PC-9 (cell line): ENCODE results near the gene ARID4B. TPM values are rescaled to one million over a fixed set of nuclear protein-coding genes. Genes with fewer than 3 reads are reported as not detected.
A peak's percentile ranks its signal among the peaks of the same experiment; 100 is the strongest.

Source experiments
- BruUV-seq: library from RNA; stranded (reverse); fragments of 400-500 nt; replicated peaks from 2 replicates; lab custom pipeline; 2021; lab: Mats Ljungman, UMichigan
- CTCF ChIA-PET: fragments of 300-600 bp; sonication (Branson Sonifier 250); formaldehyde crosslinking; loops from one replicate; lab custom pipeline; 2022; ENCODE audit warnings: antibody characterized with exemption; lab: Charles Lee
- POLR2A ChIA-PET: fragments of 300-600 bp; sonication (Branson Sonifier 250); formaldehyde crosslinking; loops from one replicate; lab custom pipeline; 2022; ENCODE audit warnings: antibody characterized with exemption; ENCODE audit not compliant: unreplicated experiment; lab: Charles Lee
- DNase-seq, 2 experiments: peaks; one replicate each; pipeline versions ENCODE4 v3.0.0 to v3.0.0-alpha.2; 2015 to 2022; ENCODE audit warnings: mixed read lengths in 1 of 2
- H2AFZ ChIP-seq: fragments of 200-600 bp; sonication (generic); 2 replicates; pipeline ENCODE4 v1.8.1; 2017; ENCODE audit warnings: antibody characterized with exemption
- H3F3A ChIP-seq: fragments of 200-600 bp; sonication (generic); 2 replicates; pipeline ENCODE4 v1.8.1; 2017; ENCODE audit warnings: antibody characterized with exemption, mild to moderate bottlenecking, low read depth; ENCODE audit not compliant: insufficient read depth
- H3K27ac ChIP-seq: fragments of 200-600 bp; sonication (generic); 2 replicates; pipeline ENCODE4 v1.6.1; 2016; ENCODE audit warnings: mixed run types
- H3K27me3 ChIP-seq: fragments of 200-600 bp; sonication (generic); 2 replicates; pipeline ENCODE4 v1.6.1; 2016; ENCODE audit warnings: low read depth, mixed run types; ENCODE audit not compliant: insufficient read depth
- H3K36me3 ChIP-seq: fragments of 200-600 bp; sonication (generic); 2 replicates; pipeline ENCODE4 v1.6.1; 2016; ENCODE audit warnings: low read depth, mixed run types
- H3K4me1 ChIP-seq: fragments of 200-600 bp; sonication (generic); replicated peaks from 2 replicates; pipeline ENCODE4 v1.6.1; 2016; ENCODE audit warnings: mixed run types; ENCODE audit not compliant: insufficient read depth
- H3K4me2 ChIP-seq: fragments of 200-600 bp; sonication (generic); 2 replicates; pipeline ENCODE4 v1.6.1; 2017; ENCODE audit warnings: mixed run types
- H3K4me3 ChIP-seq: fragments of 200-600 bp; sonication (generic); 2 replicates; pipeline ENCODE4 v1.6.1; 2016; ENCODE audit warnings: mixed run types
- H3K79me2 ChIP-seq: fragments of 200-600 bp; sonication (generic); 2 replicates; pipeline ENCODE4 v1.6.1; 2017; ENCODE audit warnings: low read depth, mixed run types
- H3K9me2 ChIP-seq: fragments of 200-600 bp; sonication (generic); 2 replicates; pipeline ENCODE4 v1.8.1; 2017; ENCODE audit warnings: mild to moderate bottlenecking; ENCODE audit not compliant: insufficient read depth
- H3K9me3 ChIP-seq: fragments of 200-600 bp; sonication (generic); 2 replicates; pipeline ENCODE4 v1.8.1; 2016; ENCODE audit warnings: low read depth; ENCODE audit not compliant: insufficient read depth
- H4K20me1 ChIP-seq: fragments of 200-600 bp; sonication (generic); 2 replicates; pipeline ENCODE4 v1.8.1; 2017; ENCODE audit not compliant: insufficient read depth
- EZH2 ChIP-seq: fragments of 200-600 bp; sonication (generic); IDR thresholded peaks from 2 replicates; pipeline ENCODE4 v1.8.0; 2017; ENCODE audit warnings: antibody characterized with exemption, low read depth
- intact Hi-C: fragments of 100-400 bp; cut with micrococcal nuclease; formaldehyde crosslinking; loops from one replicate; pipeline ENCODE4 v1.10.0; 2022; ENCODE audit not compliant: unreplicated experiment
- total RNA-seq: library from RNA; stranded (reverse); gene quantifications from 2 replicates; pipeline ENCODE4 v1.2.3, GENCODE V29; 2021
- TF ChIP-seq, protein P1 (sequence below): fragments of 200-600 bp; sonication (generic); conservative IDR thresholded peaks from 2 replicates; pipeline ENCODE4 v1.6.1; 2017; ENCODE audit warnings: mixed run types, antibody characterized with exemption, mild to moderate bottlenecking, moderate library complexity

Gene ARID4B
- total RNA-seq, 1 experiment from 2014 or later: 47.1 TPM

DNA sequence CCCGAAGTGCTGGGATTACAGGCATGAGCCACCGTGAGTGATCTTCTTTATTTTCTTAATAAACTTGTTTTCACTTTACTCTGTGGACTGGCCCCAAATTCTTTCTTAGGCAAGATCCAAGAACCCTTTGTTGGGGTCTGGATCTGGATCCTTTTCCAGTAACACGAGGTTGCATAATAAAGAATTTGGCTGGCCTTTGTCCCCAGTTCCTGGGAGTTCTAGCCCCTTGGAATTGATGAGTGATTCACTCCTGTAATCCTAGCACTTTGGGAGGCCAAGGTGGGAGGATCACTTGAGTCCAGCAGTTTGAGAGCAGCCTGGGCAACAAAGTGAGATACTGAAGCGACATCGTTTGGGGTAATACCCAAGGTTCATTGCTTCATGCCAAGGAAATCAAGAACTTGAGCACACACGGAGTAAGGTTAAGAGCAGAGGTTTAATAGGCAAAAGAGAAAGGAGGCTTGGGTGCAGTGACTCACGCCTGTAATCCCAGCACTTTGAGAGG lies 197.2 kb downstream of the ARID4B start:
- DNase-seq: no peak
- BruUV-seq: no TSS peak
- Histone ChIP-seq H3F3A (peaks cover 41% of the 10 kb centered on the region), H3K27ac (no peak overlapping the region; the same call in 1 of the 2 replicates), H2AFZ (no peak overlapping the region), H3K36me3 (peaks cover 18% of the 10 kb centered on the region), H3K9me2 (no peaks in the 10 kb centered on the region), H3K4me1 (peaks cover 25% of the 10 kb centered on the region), H3K79me2 (peaks cover 28% of the 10 kb centered on the region), H3K4me2 (no peak overlapping the region), H4K20me1 (peaks cover 21% of the 10 kb centered on the region), H3K9me3 (no peaks in the 10 kb centered on the region), H3K27me3 (no peaks in the 10 kb centered on the region), H3K4me3 (no peak overlapping the region)
- no peak for TF ChIP-seq EZH2
- TF ChIP-seq, protein P1, sequence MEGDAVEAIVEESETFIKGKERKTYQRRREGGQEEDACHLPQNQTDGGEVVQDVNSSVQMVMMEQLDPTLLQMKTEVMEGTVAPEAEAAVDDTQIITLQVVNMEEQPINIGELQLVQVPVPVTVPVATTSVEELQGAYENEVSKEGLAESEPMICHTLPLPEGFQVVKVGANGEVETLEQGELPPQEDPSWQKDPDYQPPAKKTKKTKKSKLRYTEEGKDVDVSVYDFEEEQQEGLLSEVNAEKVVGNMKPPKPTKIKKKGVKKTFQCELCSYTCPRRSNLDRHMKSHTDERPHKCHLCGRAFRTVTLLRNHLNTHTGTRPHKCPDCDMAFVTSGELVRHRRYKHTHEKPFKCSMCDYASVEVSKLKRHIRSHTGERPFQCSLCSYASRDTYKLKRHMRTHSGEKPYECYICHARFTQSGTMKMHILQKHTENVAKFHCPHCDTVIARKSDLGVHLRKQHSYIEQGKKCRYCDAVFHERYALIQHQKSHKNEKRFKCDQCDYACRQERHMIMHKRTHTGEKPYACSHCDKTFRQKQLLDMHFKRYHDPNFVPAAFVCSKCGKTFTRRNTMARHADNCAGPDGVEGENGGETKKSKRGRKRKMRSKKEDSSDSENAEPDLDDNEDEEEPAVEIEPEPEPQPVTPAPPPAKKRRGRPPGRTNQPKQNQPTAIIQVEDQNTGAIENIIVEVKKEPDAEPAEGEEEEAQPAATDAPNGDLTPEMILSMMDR: no peak
- ChIA-PET CTCF (no interaction called here), POLR2A (interaction anchor here (0.6 kb wide), 2 partner anchors 273 to 651 kb away, joined by 6 to 10 read pairs; no protein-coding TSS in a partner anchor)
- intact Hi-C loops: no loop called here

DNA sequence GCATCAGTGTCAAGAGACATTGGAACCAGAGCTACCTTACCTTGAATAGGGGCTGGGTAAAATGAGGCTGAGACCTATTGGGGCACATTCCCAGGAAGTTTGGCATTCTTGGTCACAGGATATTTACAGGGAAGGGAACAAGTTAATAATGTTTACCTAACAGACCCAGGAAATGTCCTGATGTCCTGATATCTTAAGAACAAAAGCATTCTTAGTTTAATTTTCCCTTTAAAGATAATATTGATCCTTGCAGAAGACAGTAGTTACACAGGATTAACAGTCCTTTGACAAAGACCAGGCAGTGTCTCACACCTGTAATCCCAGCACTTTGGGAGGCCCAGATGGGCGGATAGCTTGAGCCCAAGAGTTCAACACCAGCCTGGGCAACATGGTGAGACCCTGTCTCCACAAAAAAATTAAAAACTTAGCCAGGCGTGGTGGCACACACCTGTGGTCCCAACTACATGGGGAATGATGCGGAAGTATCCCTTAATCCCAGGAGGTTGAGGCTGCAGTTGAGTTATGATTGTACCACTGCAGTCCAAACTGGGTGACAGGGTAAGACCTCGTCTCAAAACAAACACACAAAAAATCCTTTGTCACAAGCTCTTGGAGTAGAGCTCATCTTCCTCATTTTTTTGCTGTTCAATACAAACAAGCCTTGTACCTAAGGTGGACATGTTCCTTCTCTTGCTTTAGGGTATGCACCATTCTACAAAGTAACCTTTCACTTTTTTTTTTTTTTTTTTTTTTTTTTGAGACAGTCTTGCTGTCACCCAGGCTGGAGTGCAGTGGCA lies 198.0 kb downstream of the ARID4B start:
- DNase-seq: no peak
- no peak overlapping the region for H2AFZ ChIP-seq
- H4K20me1 ChIP-seq: peaks cover 28% of the 10 kb centered on the region
- peaks cover 32% of the 10 kb centered on the region for H3K4me1 ChIP-seq
- H3K4me2 ChIP-seq: peak overlapping the region; percentile 81; the same call in 1 of the 2 replicates
- H3K36me3 ChIP-seq: peaks cover 12% of the 10 kb centered on the region
- H3K9me3 ChIP-seq: no peaks in the 10 kb centered on the region
- intact Hi-C loops: loop anchor here (2.0 to 10.0 kb wide), 2 partner anchors 195 to 375 kb away; partner anchors contain the start of genes ARID4B, B3GALNT2 and GGPS1
- peaks cover 41% of the 10 kb centered on the region for H3F3A ChIP-seq
- no peak overlapping the region for H3K4me3 ChIP-seq
- peak overlapping the region; percentile 72; the same call in 1 of the 2 replicates for H3K27ac ChIP-seq
- TF ChIP-seq, protein P1: no peak
- no peak for TF ChIP-seq EZH2
- CTCF ChIA-PET: no interaction called here
- H3K79me2 ChIP-seq: peaks cover 37% of the 10 kb centered on the region
- no TSS peak for BruUV-seq
- no peaks in the 10 kb centered on the region for H3K9me2 ChIP-seq
- POLR2A ChIA-PET: interaction anchor here (0.6 kb wide), 2 partner anchors 274 to 652 kb away, joined by 6 to 10 read pairs; no protein-coding TSS in a partner anchor
- H3K27me3 ChIP-seq: no peaks in the 10 kb centered on the region

DNA sequence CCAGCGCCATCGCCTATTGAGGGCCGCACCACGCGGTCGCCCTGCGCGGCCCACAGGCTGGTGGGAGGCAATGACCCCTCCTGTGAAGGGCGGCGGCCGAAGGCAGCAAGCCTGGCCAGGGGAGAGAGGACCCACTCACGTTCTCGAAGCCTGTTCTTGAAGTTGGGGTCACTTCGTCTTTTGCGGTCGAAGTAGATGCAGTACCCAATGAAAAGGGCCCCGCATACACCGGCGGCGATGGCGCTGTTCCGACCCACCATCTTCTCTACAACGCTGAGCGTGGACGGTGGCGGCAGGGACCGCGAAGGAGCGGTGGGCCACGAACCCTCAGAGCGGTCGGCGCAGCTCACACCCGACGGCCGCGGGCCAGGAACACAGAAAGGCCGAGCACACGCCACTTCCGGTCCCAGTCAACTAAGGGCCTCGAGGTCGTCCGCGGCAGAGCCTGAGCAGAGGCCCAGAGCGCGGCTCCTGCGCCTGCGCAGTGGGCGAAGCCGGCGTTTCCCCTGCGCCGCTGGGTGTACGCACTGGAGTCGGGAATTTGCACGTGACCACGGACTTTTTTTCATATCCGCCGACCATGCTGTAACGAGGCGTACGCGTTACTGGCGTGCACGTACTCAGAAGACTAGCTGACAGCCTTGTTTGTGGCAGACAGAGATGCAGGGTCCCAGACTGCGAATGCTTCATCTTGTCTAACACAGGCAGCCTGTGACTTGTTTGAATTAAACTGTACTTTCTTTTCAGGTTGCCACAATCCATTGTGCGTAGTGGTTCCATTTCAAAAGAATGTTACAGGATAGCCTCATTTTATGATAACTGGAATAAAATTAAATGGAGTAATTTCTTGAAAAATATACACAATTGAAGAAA lies 199.3 kb downstream of the ARID4B start, which contains the start of gene TOMM20:
Gene TOMM20, minus strand, starts transcription at position 382 of the 873 bp plus-strand sequence. Its CDS starts 122 bp downstream, at position 260.
- no peaks in the 10 kb centered on the region for H3K9me2 ChIP-seq
- H3K27ac ChIP-seq: peak within 1 kb of the TSS; percentile 74
- H3K4me2 ChIP-seq: peak within 1 kb of the TSS; percentile 81
- TF ChIP-seq, protein P1: no peak
- no peak for TF ChIP-seq EZH2
- peaks cover 19% of the 10 kb centered on the region for H3K36me3 ChIP-seq
- H3K27me3 ChIP-seq: no peaks in the 10 kb centered on the region
- H4K20me1 ChIP-seq: peaks cover 41% of the 10 kb centered on the region
- DNase-seq: peak; percentile 93 to 98
- POLR2A ChIA-PET: interaction anchor here (0.5 to 0.6 kb wide), 3 partner anchors 19 to 925 kb away, joined by 3 to 10 read pairs (median 4); no protein-coding TSS in a partner anchor
- BruUV-seq: TSS peak; percentile 98
- intact Hi-C loops: loop anchor here (2.0 to 10.0 kb wide), 2 partner anchors 196 to 376 kb away; partner anchors contain the start of genes ARID4B, B3GALNT2 and GGPS1
- peak within 1 kb of the TSS; percentile 90 for H3K4me3 ChIP-seq
- CTCF ChIA-PET: interaction anchor here (0.6 kb wide), 1 partner anchor 376 kb away, joined by 3 read pairs; no protein-coding TSS in a partner anchor
- H2AFZ ChIP-seq: peak within 1 kb of the TSS; percentile 83
- H3K79me2 ChIP-seq: peaks cover 50% of the 10 kb centered on the region
- peaks cover 42% of the 10 kb centered on the region for H3F3A ChIP-seq
- no peaks in the 10 kb centered on the region for H3K9me3 ChIP-seq
- peaks cover 43% of the 10 kb centered on the region for H3K4me1 ChIP-seq
